ENCODE data around the gene DCLK1.

DNA sequence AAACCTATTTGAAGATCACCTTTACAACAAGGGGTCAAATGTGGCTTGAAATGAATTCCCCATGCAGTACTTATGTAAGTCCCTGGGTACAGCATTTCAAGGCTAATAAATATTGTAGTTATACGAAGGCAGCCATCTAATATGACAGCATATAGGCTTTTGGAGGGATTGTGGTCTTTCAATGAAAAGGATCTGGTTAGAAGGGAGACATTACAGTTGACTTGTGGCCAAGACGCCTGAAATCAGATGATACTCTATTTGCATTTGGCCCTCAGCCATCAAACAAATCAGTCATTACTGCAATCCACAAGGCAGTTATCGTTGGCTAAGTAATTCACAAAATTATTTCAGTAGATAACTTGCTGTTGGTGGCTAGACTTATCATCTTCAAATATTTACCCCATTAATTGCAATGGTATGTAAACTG is 242.7 kb downstream of the DCLK1 start:
- no peak for TF ChIP-seq TARDBP (IDR thresholded peaks at IDR 0.05)
- no peak for TF ChIP-seq ELF4 (IDR thresholded peaks at IDR 0.05)
- no peak for TF ChIP-seq SP1 (IDR thresholded peaks at IDR 0.05)
- TF ChIP-seq ARNT (IDR thresholded peaks at IDR 0.05): no peak
- TF ChIP-seq FOXA1 (IDR thresholded peaks at IDR 0.05): no peak
- TF ChIP-seq SUZ12 (IDR thresholded peaks at IDR 0.05): no peak
- TF ChIP-seq NFRKB (IDR thresholded peaks at IDR 0.05): no peak
- no peak for TF ChIP-seq ZNF384 (IDR thresholded peaks at IDR 0.05)

All from HEK293T (cell line).